Neuronal stem cell (in vitro differentiated cells): ENCODE measurements around the gene RPS3A.
"Not testable (repeated sequence)": the region's sequence is repeated elsewhere in the genome, so short reads cannot be mapped to it uniquely, and the experiment has no call there.

Experiments
- DNase-seq: peaks from one replicate; pipeline ENCODE4 v3.0.0-alpha.2; 2013; ENCODE audit warnings: low spot score
- H2AFZ ChIP-seq: one replicate; pipeline ENCODE4 v1.6.1; 2013; ENCODE audit warnings: mild to moderate bottlenecking, low read length, inconsistent platforms
- H2AK5ac ChIP-seq: 2 replicates; pipeline ENCODE4 v1.6.1; 2013; ENCODE audit warnings: low read depth, mild to moderate bottlenecking, inconsistent platforms, low read length, moderate library complexity, mixed read lengths
- H2BK120ac ChIP-seq: 2 replicates; pipeline ENCODE4 v1.6.1; 2013; ENCODE audit warnings: low read depth, mild to moderate bottlenecking, inconsistent platforms, low read length, moderate library complexity, mixed read lengths
- H2BK12ac ChIP-seq: one replicate; pipeline ENCODE4 v1.6.1; 2013; ENCODE audit warnings: low read length, inconsistent platforms
- H2BK15ac ChIP-seq: 2 replicates; pipeline ENCODE4 v1.6.1; 2013; ENCODE audit warnings: mild to moderate bottlenecking, low read length, inconsistent platforms, mixed read lengths
- H2BK5ac ChIP-seq: one replicate; pipeline ENCODE4 v1.6.1; 2013; ENCODE audit warnings: inconsistent platforms, mild to moderate bottlenecking, low read length, moderate library complexity
- H3K14ac ChIP-seq: one replicate; pipeline ENCODE4 v1.6.1; 2013; ENCODE audit warnings: low read length, inconsistent platforms
- H3K18ac ChIP-seq: 2 replicates; pipeline ENCODE4 v1.6.1; 2013; ENCODE audit warnings: low read length, inconsistent platforms
- H3K23ac ChIP-seq: 2 replicates; pipeline ENCODE4 v1.6.1; 2013; ENCODE audit warnings: low read depth, mild to moderate bottlenecking, mixed read lengths, low read length, inconsistent platforms; ENCODE audit not compliant: poor library complexity
- H3K27ac ChIP-seq: replicated peaks from 3 replicates; pipeline ENCODE4 v1.5.1; 2013; ENCODE audit warnings: low read length, inconsistent platforms
- H3K27me3 ChIP-seq, 3 experiments: 2 replicates each; pipeline ENCODE4 v1.6.1; 2013; ENCODE audit warnings: low read length in 3 of 3, mild to moderate bottlenecking in 2 of 3, inconsistent platforms in 1 of 3, low read depth in 1 of 3, mixed read lengths in 1 of 3, moderate library complexity in 1 of 3; ENCODE audit not compliant: control insufficient read depth in 3 of 3, insufficient read depth in 3 of 3
- H3K36me3 ChIP-seq, 2 donors: replicated peaks in 1 of 2; 2 replicates each; pipeline ENCODE4 v1.6.1; 2013; ENCODE audit warnings: low read length in 2 of 2; ENCODE audit not compliant: control insufficient read depth in 2 of 2, insufficient read depth in 2 of 2
- H3K4ac ChIP-seq: 2 replicates; pipeline ENCODE4 v1.6.1; 2013; ENCODE audit warnings: inconsistent platforms, mild to moderate bottlenecking, low read length, moderate library complexity
- H3K4me1 ChIP-seq, 2 donors: 1 replicate in 1 of 2; 2 replicates in 1 of 2; pipeline ENCODE4 v1.6.1; 2013; ENCODE audit warnings: low read length in 2 of 2, low read depth in 1 of 2; ENCODE audit not compliant: control insufficient read depth in 2 of 2, insufficient read depth in 1 of 2
- H3K4me2 ChIP-seq: one replicate; pipeline ENCODE4 v1.6.1; 2013; ENCODE audit warnings: mild to moderate bottlenecking, low read length, inconsistent platforms; ENCODE audit not compliant: insufficient read depth, poor library complexity, severe bottlenecking
- H3K4me3 ChIP-seq, 2 donors: 2 replicates each; pipeline ENCODE4 v1.5.1; 2013; ENCODE audit warnings: low read length in 2 of 2, mild to moderate bottlenecking in 2 of 2, inconsistent platforms in 1 of 2, moderate library complexity in 1 of 2
- H3K79me1 ChIP-seq: one replicate; pipeline ENCODE4 v1.6.1; 2013; ENCODE audit warnings: low read depth, mild to moderate bottlenecking, inconsistent platforms, low read length, moderate library complexity
- H3K9ac ChIP-seq: one replicate; pipeline ENCODE4 v1.6.1; 2013; ENCODE audit warnings: mild to moderate bottlenecking, low read depth, low read length, inconsistent platforms; ENCODE audit not compliant: poor library complexity
- H3K9me3 ChIP-seq, 2 donors: replicated peaks in 1 of 2; 2 replicates each; pipeline versions ENCODE3 to v1.6.1; 2013; ENCODE audit warnings: low read length in 2 of 2, mild to moderate bottlenecking in 2 of 2, inconsistent platforms in 1 of 2, low read depth in 1 of 2, mixed read lengths in 1 of 2, moderate library complexity in 1 of 2; ENCODE audit not compliant: control insufficient read depth in 2 of 2, insufficient read depth in 1 of 2
- H4K8ac ChIP-seq: one replicate; pipeline ENCODE4 v1.6.1; 2013; ENCODE audit warnings: low read depth, mild to moderate bottlenecking, inconsistent platforms, low read length, moderate library complexity
- H4K91ac ChIP-seq: one replicate; pipeline ENCODE4 v1.6.1; 2013; ENCODE audit warnings: low read length, low read depth, mild to moderate bottlenecking, inconsistent platforms; ENCODE audit not compliant: poor library complexity
- WGBS, 2 donors: extraction: QIAGEN DNeasy Blood & Tissue Kit; methylation state at CpG; one replicate each; pipeline ENCODE4 v1.1.7; 2013; ENCODE audit warnings: missing lambda C conversion rate in 2 of 2, mixed read lengths in 1 of 2; ENCODE audit not compliant: insufficient read length in 2 of 2, insufficient replicate concordance in 1 of 2; ENCODE audit errors: extremely low coverage in 2 of 2; 5-methylcytosine and 5-hydroxymethylcytosine counted together

RPS3A gene

DNA sequence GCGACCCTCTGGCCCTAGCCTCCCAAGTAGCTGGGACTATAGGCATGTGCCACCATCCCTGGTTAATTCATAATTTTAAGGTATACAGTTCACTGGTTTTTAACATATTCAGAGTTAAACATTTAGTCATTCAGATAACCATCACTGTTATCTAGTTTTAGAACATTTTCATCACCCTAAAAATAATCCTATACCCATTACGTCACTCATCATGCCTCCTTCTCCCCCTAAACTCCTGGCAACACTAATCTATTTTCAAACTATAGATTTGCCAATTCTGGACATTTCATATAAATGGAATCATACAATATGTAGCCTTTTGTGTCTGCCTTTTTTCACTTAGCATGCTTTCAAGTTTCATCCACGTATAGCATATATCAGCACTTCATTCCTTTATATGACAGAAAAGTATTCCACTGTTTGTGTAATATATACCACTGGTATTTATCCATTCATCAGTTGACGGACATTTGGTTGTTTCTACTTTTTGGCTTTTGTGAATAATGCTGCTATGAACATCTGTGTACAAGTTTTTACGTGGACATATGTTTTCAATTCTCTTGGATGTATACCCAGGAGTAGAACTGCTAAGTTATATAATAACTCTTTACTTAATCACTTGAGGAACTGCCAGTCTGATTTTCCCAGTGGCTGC lies 32.0 kb upstream of the RPS3A start:
- Histone ChIP-seq H3K27me3 (no peaks in the 10 kb centered on the region), H3K23ac (no peak overlapping the region), H3K4me3 (no peak overlapping the region), H3K4me2 (no peak overlapping the region), H3K14ac (no peak overlapping the region), H2BK5ac (no peak overlapping the region), H3K27ac (no peak overlapping the region), H3K4ac (no peak overlapping the region), H2AFZ (no peak overlapping the region), H2BK120ac (no peak overlapping the region), H4K91ac (no peak overlapping the region), H4K8ac (no peak overlapping the region), H3K18ac (no peak overlapping the region), H3K9me3 (no peaks in the 10 kb centered on the region), H3K4me1 (no peaks in the 10 kb centered on the region), H2BK15ac (no peak overlapping the region), H3K9ac (no peak overlapping the region), H3K79me1 (no peaks in the 10 kb centered on the region), H2BK12ac (no peak overlapping the region), H3K36me3 (no peaks in the 10 kb centered on the region), H2AK5ac (no peak overlapping the region)
- no peak for DNase-seq
- WGBS, 2 donors: 100% methylated on average over 1 of the region's 5 CpGs

DNA sequence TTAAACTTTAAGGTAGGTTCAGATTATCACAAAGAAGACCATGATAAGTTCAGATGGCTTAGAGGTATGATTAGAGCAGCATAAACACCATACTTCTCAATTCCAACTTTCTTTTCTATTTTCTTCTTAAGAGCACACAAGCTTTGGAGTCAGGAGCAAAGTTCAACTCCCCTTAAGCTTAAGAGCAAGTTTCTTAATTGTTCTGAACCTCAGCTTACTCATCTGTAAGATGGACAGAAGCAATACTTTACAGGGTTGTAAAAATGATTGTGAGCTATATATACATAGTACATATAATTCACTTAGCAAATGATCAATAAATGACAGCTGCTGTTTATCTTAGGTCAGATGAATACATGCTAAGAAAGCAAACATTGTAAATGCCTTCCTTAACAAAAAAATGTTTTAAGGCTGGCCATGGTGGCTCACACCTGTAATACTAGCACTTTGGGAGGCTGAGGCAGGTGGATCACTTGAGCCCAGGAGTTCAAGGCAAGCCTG lies 25.0 kb upstream of the RPS3A start:
- Histone ChIP-seq H2BK12ac (no peak overlapping the region), H4K91ac (no peak overlapping the region), H3K79me1 (no peaks in the 10 kb centered on the region), H3K4me3 (no peak overlapping the region), H3K4me1 (no peaks in the 10 kb centered on the region), H4K8ac (no peak overlapping the region), H2AK5ac (no peak overlapping the region), H3K36me3 (no peaks in the 10 kb centered on the region), H2AFZ (no peak overlapping the region), H2BK120ac (no peak overlapping the region), H3K27ac (no peak overlapping the region), H3K23ac (no peak overlapping the region), H3K9me3 (no peaks in the 10 kb centered on the region), H3K4ac (no peak overlapping the region), H3K9ac (no peak overlapping the region), H2BK5ac (no peak overlapping the region), H3K18ac (no peak overlapping the region), H3K14ac (no peak overlapping the region), H3K4me2 (no peak overlapping the region), H2BK15ac (no peak overlapping the region), H3K27me3 (no peaks in the 10 kb centered on the region)
- no peak for DNase-seq

DNA sequence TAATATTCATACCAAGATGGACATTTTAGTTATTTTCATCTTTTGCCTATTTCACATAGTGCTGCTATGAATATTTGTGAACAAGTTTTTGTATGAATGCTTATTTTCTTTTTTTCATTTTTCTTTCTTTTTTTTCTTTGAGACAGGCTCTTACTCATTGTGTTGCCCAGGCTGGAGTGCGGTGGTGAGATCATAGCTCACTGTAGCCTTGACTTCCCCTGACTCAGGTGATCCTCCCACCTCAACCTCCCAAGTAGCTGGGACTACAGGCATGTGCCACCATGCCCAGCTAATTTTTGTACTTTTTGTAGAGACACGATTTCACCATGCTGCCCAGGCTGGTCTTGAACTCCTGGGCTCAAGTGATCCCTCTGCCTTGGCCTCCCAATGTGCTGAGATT lies 21.4 kb upstream of the RPS3A start:
- DNase-seq, H2BK12ac ChIP-seq, H2AFZ ChIP-seq, H3K27ac ChIP-seq, H3K27me3 ChIP-seq, H3K79me1 ChIP-seq, H2BK5ac ChIP-seq, H3K14ac ChIP-seq, H3K18ac ChIP-seq, H2AK5ac ChIP-seq, H2BK120ac ChIP-seq, H3K36me3 ChIP-seq, H3K4me3 ChIP-seq, H2BK15ac ChIP-seq, H4K8ac ChIP-seq, H4K91ac ChIP-seq, H3K4me1 ChIP-seq, H3K9me3 ChIP-seq, H3K23ac ChIP-seq, H3K9ac ChIP-seq, H3K4ac ChIP-seq, H3K4me2 ChIP-seq: not testable (repeated sequence)
- WGBS, 2 donors: no CpG with 5 or more reads among the region's 2 CpGs

DNA sequence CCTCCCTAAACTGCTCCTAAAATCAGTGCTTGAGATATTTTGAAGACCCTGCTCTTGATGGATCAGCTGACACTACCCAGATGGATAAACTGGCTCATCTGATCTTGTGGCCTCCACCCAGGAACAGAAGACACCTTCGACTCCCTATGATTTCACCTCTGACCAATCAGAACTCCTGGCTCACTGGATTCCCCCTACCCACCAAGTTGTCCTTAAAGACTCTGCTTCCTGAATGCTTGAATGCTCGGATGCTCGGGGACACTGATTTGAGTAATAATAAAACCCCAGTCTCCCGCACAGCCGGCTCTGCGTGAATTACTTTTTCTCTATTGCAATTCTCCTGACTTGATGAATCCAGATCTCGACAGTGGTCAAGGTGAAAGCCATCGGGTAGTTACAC lies 12.0 kb upstream of the RPS3A start:
- Histone ChIP-seq H2BK12ac (no peak overlapping the region), H3K4ac (no peak overlapping the region), H2AK5ac (no peak overlapping the region), H3K79me1 (no peaks in the 10 kb centered on the region), H3K9ac (no peak overlapping the region), H3K4me3 (no peak overlapping the region), H3K36me3 (no peaks in the 10 kb centered on the region), H3K27me3 (no peaks in the 10 kb centered on the region), H4K91ac (no peak overlapping the region), H2BK120ac (no peak overlapping the region), H3K9me3 (no peaks in the 10 kb centered on the region), H3K14ac (no peak overlapping the region), H3K27ac (no peak overlapping the region), H3K23ac (no peak overlapping the region), H3K18ac (no peak overlapping the region), H2AFZ (peak overlapping the region; percentile 66), H3K4me1 (no peaks in the 10 kb centered on the region), H2BK5ac (no peak overlapping the region), H3K4me2 (no peak overlapping the region), H2BK15ac (no peak overlapping the region), H4K8ac (no peak overlapping the region)
- WGBS, 2 donors: no CpG with 5 or more reads among the region's 8 CpGs
- no peak for DNase-seq
